ENCODE data around the gene ZG16B. TPM values are rescaled to one million over a fixed set of nuclear protein-coding genes. Genes with fewer than 3 reads are reported as not detected.
A peak's percentile ranks its signal among the peaks of the same experiment; 100 is the strongest.

The ZG16B gene
- total RNA-seq, 1 experiment from 2014 or later: 0.34 TPM

- CTCF ChIA-PET: no interaction called here
- peak; percentile 32 to 60 for DNase-seq
- peaks cover 38% of the 10 kb centered on the region for H3K4me1 ChIP-seq
- H3K27ac Mint-ChIP-seq (ENCODE audit: unreplicated experiment): peak overlapping the region; percentile 71
- POLR2A ChIA-PET: no interaction called here
- H3K27me3 ChIP-seq (replicated peaks; ENCODE audit: control insufficient read depth, insufficient read depth, low read length): no peaks in the 10 kb centered on the region
- H3K36me3 Mint-ChIP-seq (ENCODE audit: insufficient read depth, unreplicated experiment): peaks cover under 1% of the 10 kb centered on the region
- H3K27me3 Mint-ChIP-seq (ENCODE audit: insufficient read depth, unreplicated experiment): no peaks in the 10 kb centered on the region
- H3K4me1 Mint-ChIP-seq (ENCODE audit: low read depth, unreplicated experiment): peaks cover 29% of the 10 kb centered on the region
- H3K9me3 Mint-ChIP-seq (ENCODE audit: unreplicated experiment): peaks cover 15% of the 10 kb centered on the region
- H3K4me3 ChIP-seq (ENCODE audit: low read depth, low read length): no peak overlapping the region
- no TSS peak for BruUV-seq (replicated peaks)
- no peak overlapping the region for H3K4me3 Mint-ChIP-seq (ENCODE audit: unreplicated experiment)
- H3K36me3 ChIP-seq (ENCODE audit: control insufficient read depth, insufficient read depth, low read length): no peaks in the 10 kb centered on the region
- intact Hi-C loops (cut with micrococcal nuclease; ENCODE audit: unreplicated experiment): loop anchor here (5.0 kb wide), 1 partner anchor 38 kb away; no protein-coding TSS in a partner anchor
- no peak for TF ChIP-seq CTCF (IDR thresholded peaks at IDR 0.05; ENCODE audit: insufficient read depth in 1 of 2, low read depth in 1 of 2, low read length in 1 of 2, severe bottlenecking in 1 of 2, unreplicated experiment in 1 of 2)
- H3K9me3 ChIP-seq: 0 out of 2 replicates have a peak, but pooled peaks cover 7% of the 10 kb centered on the region
These were observed 30.8 kb upstream of the ZG16B start for GRCh38 chr16:2799205-2799858.

- ChIA-PET POLR2A (no interaction called here), CTCF (no interaction called here)
- intact Hi-C loops (cut with micrococcal nuclease; ENCODE audit: unreplicated experiment): loop anchor here (1.0 to 5.0 kb wide), 2 partner anchors 37 to 46 kb away; no protein-coding TSS in a partner anchor
- Mint-ChIP-seq H3K9me3 (ENCODE audit: unreplicated experiment) (peaks cover 15% of the 10 kb centered on the region), H3K4me3 (ENCODE audit: unreplicated experiment) (no peak overlapping the region), H3K27me3 (ENCODE audit: insufficient read depth, unreplicated experiment) (no peaks in the 10 kb centered on the region), H3K36me3 (ENCODE audit: insufficient read depth, unreplicated experiment) (no peaks in the 10 kb centered on the region), H3K27ac (ENCODE audit: unreplicated experiment) (peak overlapping the region; percentile 71), H3K4me1 (ENCODE audit: low read depth, unreplicated experiment) (peaks cover 24% of the 10 kb centered on the region)
- no peak for TF ChIP-seq CTCF (IDR thresholded peaks at IDR 0.05; ENCODE audit: insufficient read depth in 1 of 2, low read depth in 1 of 2, low read length in 1 of 2, severe bottlenecking in 1 of 2, unreplicated experiment in 1 of 2)
- BruUV-seq (replicated peaks): no TSS peak
- peaks cover 35% of the 10 kb centered on the region for H3K4me1 ChIP-seq
- H3K36me3 ChIP-seq (ENCODE audit: control insufficient read depth, insufficient read depth, low read length): no peaks in the 10 kb centered on the region
- no peak overlapping the region for H3K4me3 ChIP-seq (ENCODE audit: low read depth, low read length)
- 0 out of 2 replicates have a peak, but pooled peaks cover 7% of the 10 kb centered on the region for H3K9me3 ChIP-seq
- peak; percentile 78 to 91 for DNase-seq
- H3K27me3 ChIP-seq (replicated peaks; ENCODE audit: control insufficient read depth, insufficient read depth, low read length): no peaks in the 10 kb centered on the region
These were observed 30.3 kb upstream of the ZG16B start for GRCh38 chr16:2799859-2800226.

GRCh38 chr16:2803545-2804195, 26.4 kb upstream of the ZG16B start:
- Histone ChIP-seq H3K4me1 (peaks cover 21% of the 10 kb centered on the region), H3K27me3 (replicated peaks; ENCODE audit: control insufficient read depth, insufficient read depth, low read length) (no peaks in the 10 kb centered on the region), H3K4me3 (ENCODE audit: low read depth, low read length) (no peak overlapping the region), H3K9me3 (0 out of 2 replicates have a peak, but pooled peaks cover 7% of the 10 kb centered on the region), H3K36me3 (ENCODE audit: control insufficient read depth, insufficient read depth, low read length) (no peaks in the 10 kb centered on the region)
- CTCF ChIA-PET: no interaction called here
- TF ChIP-seq CTCF (IDR thresholded peaks at IDR 0.05; ENCODE audit: insufficient read depth in 1 of 2, low read depth in 1 of 2, low read length in 1 of 2, severe bottlenecking in 1 of 2, unreplicated experiment in 1 of 2): no peak
- DNase-seq: no peak
- no peak overlapping the region for H3K4me3 Mint-ChIP-seq (ENCODE audit: unreplicated experiment)
- POLR2A ChIA-PET: no interaction called here
- peaks cover under 1% of the 10 kb centered on the region for H3K36me3 Mint-ChIP-seq (ENCODE audit: insufficient read depth, unreplicated experiment)
- intact Hi-C loops (cut with micrococcal nuclease; ENCODE audit: unreplicated experiment): no loop called here
- H3K27ac Mint-ChIP-seq (ENCODE audit: unreplicated experiment): no peak overlapping the region
- H3K27me3 Mint-ChIP-seq (ENCODE audit: insufficient read depth, unreplicated experiment): no peaks in the 10 kb centered on the region
- BruUV-seq (replicated peaks): no TSS peak
- peaks cover 33% of the 10 kb centered on the region for H3K9me3 Mint-ChIP-seq (ENCODE audit: unreplicated experiment)
- H3K4me1 Mint-ChIP-seq (ENCODE audit: low read depth, unreplicated experiment): peaks cover 9% of the 10 kb centered on the region
